Type B pancreatic cell (in vitro differentiated cells): ENCODE results near the gene ING3. TPM values are rescaled to one million over a fixed set of nuclear protein-coding genes. Genes with fewer than 3 reads are reported as not detected.
"Not testable (repeated sequence)": the region's sequence is repeated elsewhere in the genome, so short reads cannot be mapped to it uniquely, and the experiment has no call there.

Experiments
- DNase-seq: peaks from one replicate; pipeline ENCODE4 v3.0.0; 2021; ENCODE audit warnings: mixed read lengths; ENCODE audit not compliant: unreplicated experiment; ENCODE audit errors: extremely low spot score
- H3K27ac Mint-ChIP-seq: 2 replicates; pipeline ENCODE4 v1.8.0; 2021; ENCODE audit warnings: mild to moderate bottlenecking, mixed read lengths
- H3K27me3 Mint-ChIP-seq: 2 replicates; pipeline ENCODE4 v1.8.0; 2021; ENCODE audit warnings: mixed read lengths
- H3K36me3 Mint-ChIP-seq: 2 replicates; pipeline ENCODE4 v1.8.0; 2021; ENCODE audit warnings: mixed read lengths
- H3K4me1 Mint-ChIP-seq: one replicate; pipeline ENCODE4 v1.8.0; 2021; ENCODE audit warnings: mixed read lengths; ENCODE audit not compliant: unreplicated experiment
- H3K4me3 Mint-ChIP-seq: 2 replicates; pipeline ENCODE4 v1.8.0; 2021; ENCODE audit warnings: mild to moderate bottlenecking, mixed read lengths
- H3K9me3 Mint-ChIP-seq: 2 replicates; pipeline ENCODE4 v1.8.0; 2021; ENCODE audit warnings: mixed read lengths
- CTCF ChIP-seq: fragments of 200-600 bp; sonication (generic); conservative IDR thresholded peaks from 2 replicates; pipeline ENCODE4 v1.5.0; 2021; ENCODE audit warnings: antibody characterized with exemption, mild to moderate bottlenecking
- total RNA-seq: library from RNA; stranded (reverse); gene quantifications from 2 replicates; pipeline ENCODE4 v1.2.1, GENCODE V29; 2021; ENCODE audit warnings: low replicate concordance

Gene ING3
- total RNA-seq, 1 donor from 2014 or later = 20.7 TPM

- Mint-ChIP-seq H3K27me3 (no peaks in the 10 kb centered on the region), H3K9me3 (no peaks in the 10 kb centered on the region), H3K4me3 (no peak overlapping the region), H3K27ac (no peak overlapping the region), H3K36me3 (no peaks in the 10 kb centered on the region), H3K4me1 (peaks cover 8% of the 10 kb centered on the region)
- no peak for DNase-seq
- TF ChIP-seq CTCF = no peak
Measured at GRCh38 chr7:120981117-120981516, 30.5 kb downstream of the ING3 start.

GRCh38 chr7:120981888-120982615, 31.5 kb downstream of the ING3 start:
- no peak for DNase-seq
- no peak overlapping the region for H3K27ac Mint-ChIP-seq
- H3K27me3 Mint-ChIP-seq = no peaks in the 10 kb centered on the region
- no peaks in the 10 kb centered on the region for H3K9me3 Mint-ChIP-seq
- TF ChIP-seq CTCF = no peak
- peaks cover 9% of the 10 kb centered on the region for H3K4me1 Mint-ChIP-seq
- no peaks in the 10 kb centered on the region for H3K36me3 Mint-ChIP-seq
- no peak overlapping the region for H3K4me3 Mint-ChIP-seq

GRCh38 chr7:120983592-120983991, 33.0 kb downstream of the ING3 start:
- peaks cover 18% of the 10 kb centered on the region for H3K4me1 Mint-ChIP-seq
- H3K27me3 Mint-ChIP-seq = peaks cover 12% of the 10 kb centered on the region
- not testable (repeated sequence) for DNase-seq, H3K27ac Mint-ChIP-seq, H3K4me3 Mint-ChIP-seq, H3K9me3 Mint-ChIP-seq, H3K36me3 Mint-ChIP-seq

GRCh38 chr7:120984406-120984805, 33.8 kb downstream of the ING3 start:
- TF ChIP-seq CTCF = no peak
- Mint-ChIP-seq H3K27me3 (peaks cover 20% of the 10 kb centered on the region), H3K36me3 (no peaks in the 10 kb centered on the region), H3K4me3 (no peak overlapping the region), H3K4me1 (peaks cover 25% of the 10 kb centered on the region), H3K27ac (no peak overlapping the region), H3K9me3 (no peaks in the 10 kb centered on the region)
- DNase-seq = no peak

- no peak for TF ChIP-seq CTCF
- Mint-ChIP-seq H3K9me3 (no peaks in the 10 kb centered on the region), H3K27ac (no peak overlapping the region), H3K27me3 (peaks cover 25% of the 10 kb centered on the region), H3K4me1 (peaks cover 25% of the 10 kb centered on the region), H3K4me3 (no peak overlapping the region), H3K36me3 (no peaks in the 10 kb centered on the region)
- DNase-seq = no peak
Measured at GRCh38 chr7:120985130-120985758, 34.7 kb downstream of the ING3 start.

- no peak for TF ChIP-seq CTCF
- H3K4me3 Mint-ChIP-seq = no peak overlapping the region
- no peaks in the 10 kb centered on the region for H3K9me3 Mint-ChIP-seq
- H3K36me3 Mint-ChIP-seq = no peaks in the 10 kb centered on the region
- H3K27ac Mint-ChIP-seq = no peak overlapping the region
- no peak for DNase-seq
- H3K4me1 Mint-ChIP-seq = peaks cover 25% of the 10 kb centered on the region
- H3K27me3 Mint-ChIP-seq = peaks cover 28% of the 10 kb centered on the region
Measured at GRCh38 chr7:120985839-120986238, 35.3 kb downstream of the ING3 start.
